ENCODE measurements around the gene UST. TPM values are rescaled to one million over a fixed set of nuclear protein-coding genes. Genes with fewer than 3 reads are reported as not detected.
"Not testable (repeated sequence)": the region's sequence is repeated elsewhere in the genome, so short reads cannot be mapped to it uniquely, and the experiment has no call there.

The UST gene
- total RNA-seq, 1 donor from 2014 or later: 0.32 TPM

DNA sequence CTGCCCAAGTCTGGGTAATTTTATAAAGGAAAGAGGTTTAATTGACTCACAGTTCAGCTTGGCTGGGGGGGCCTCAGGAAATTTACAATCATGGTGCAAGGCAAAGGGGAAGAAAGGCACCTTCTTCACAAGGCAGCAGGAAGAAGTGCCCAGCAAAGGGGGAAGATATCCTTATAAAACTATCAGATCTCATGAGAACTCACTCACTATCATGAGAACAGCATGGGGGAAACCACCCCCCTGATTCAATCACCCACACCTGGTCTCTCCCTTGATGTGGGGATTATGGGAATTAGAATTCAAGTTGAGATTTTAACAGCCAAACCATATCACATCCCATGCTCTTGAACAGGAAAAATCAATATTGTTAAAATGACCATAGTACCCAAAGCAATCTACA lies 355.5 kb downstream of the UST start:
- intact Hi-C loops (cut with micrococcal nuclease): no loop called here

DNA sequence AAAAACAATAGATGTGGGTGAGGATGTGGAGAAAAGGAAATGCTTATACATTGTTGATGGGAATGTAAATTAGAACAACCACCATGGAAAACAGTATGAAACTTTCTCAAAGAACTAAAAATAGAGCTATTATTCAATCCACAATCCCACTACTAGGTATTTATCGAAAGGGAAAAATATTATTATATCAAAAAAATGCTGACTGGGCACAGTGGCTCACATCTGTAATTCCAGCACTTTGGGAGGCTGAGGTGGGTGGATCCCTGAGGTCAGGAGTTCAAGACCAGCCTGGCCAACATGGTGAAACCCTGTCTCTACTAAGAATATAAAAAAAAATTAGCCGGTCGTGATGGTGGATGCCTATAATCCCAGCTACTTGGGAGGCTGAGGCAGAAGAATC lies 357.1 kb downstream of the UST start:
- intact Hi-C loops (cut with micrococcal nuclease): not testable (repeated sequence)

DNA sequence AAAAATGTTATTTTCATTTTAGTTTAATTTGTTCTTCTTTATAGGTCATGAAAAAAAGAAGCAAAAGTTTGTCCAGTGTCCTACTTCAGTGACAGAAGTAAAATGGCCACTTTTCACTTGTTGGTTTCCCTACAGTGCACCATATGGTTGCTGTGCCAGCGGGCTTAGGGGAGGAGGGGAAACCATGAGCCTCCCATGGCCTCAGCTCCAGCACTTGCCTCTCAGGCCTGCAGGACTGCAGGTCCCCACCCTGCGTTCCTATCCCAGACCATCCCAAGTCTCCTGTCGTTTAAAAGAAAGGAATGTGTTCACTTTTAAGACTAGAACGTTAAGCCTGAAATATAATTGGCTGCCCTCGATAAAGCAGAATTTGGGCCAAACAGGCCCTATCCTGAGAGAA lies 360.7 kb downstream of the UST start:
- intact Hi-C loops (cut with micrococcal nuclease): no loop called here

DNA sequence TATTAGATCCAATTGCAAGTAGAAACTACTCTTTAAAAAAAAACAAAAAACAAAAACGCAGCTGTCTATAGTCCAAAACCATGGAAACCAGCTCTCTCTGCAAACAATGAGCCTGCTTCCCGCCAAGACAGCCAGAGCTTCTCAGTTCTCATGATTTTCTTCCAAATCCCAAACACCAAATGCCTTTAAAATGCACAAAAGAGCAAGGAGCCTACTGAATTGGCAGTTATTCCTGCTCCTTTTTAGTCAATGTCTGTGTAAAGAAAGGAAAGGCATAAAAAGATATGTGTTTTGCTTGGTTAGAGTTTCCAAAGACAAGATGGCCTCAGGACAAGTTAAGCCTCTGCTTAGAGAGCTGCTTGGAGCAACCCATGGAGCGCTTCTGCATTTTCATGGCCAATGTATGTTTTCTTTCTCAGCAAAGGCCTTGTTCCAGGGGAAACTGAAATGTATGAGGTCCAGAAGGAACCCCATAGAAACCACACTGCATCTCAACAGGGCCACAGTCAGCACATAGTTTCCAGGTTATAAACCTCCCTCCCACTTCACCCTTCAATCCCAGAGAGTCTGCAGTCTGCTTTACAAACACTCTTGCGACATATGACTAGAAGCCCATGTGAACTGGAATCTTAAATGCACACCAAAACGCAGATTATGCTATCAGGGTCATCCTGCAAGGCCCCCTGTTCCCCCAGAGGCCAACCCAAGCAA lies 361.4 kb downstream of the UST start:
- intact Hi-C loops (cut with micrococcal nuclease): no loop called here

DNA sequence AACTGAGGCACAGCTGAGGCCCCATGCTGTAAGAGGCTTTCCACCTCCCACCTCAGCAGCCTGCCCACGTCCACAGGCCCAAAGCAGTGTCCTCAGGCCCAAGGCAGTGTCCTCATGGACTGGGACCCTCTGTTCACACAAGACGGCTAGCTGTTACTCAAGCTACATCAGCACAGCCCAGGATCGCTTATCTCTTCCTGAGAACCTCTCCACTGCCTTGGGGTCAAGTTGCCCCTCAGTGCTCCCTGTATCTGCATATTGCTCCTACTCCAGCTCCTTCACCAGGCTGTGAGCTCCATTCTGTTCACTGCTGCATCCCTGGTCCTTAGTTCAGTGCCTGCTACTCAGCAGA lies 361.9 kb downstream of the UST start:
- intact Hi-C loops (cut with micrococcal nuclease): no loop called here

DNA sequence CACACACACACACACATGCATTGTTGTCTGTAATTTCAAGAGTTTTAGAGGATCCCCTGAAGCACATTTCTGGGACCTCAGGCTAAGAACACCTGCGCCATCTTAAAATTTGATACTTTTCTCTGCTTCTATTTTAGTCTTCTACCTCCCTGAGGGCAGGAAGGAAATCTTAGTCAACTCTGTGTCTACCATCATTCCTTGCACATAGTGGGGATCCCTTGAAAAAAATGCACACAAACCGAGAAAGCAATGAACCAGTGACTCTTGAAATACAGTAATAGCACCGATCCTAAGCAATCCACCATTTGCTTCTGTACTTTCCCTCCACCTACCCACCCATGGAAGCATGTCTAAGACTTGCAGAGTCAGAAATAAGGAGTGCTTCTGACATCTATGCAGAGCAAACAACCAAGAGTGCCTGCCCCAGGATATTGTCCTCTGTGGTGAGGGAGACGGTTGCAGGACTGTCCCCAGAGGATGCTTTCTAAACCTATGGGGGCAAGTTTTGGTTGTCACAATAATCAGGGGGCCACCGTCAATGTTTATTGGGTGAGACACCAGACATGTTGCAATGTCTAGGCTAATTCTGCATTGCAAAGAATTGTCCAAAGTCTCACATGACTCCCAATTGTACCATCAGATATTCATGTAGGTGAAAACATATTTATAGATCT lies 362.7 kb downstream of the UST start:
- intact Hi-C loops (cut with micrococcal nuclease): no loop called here

DNA sequence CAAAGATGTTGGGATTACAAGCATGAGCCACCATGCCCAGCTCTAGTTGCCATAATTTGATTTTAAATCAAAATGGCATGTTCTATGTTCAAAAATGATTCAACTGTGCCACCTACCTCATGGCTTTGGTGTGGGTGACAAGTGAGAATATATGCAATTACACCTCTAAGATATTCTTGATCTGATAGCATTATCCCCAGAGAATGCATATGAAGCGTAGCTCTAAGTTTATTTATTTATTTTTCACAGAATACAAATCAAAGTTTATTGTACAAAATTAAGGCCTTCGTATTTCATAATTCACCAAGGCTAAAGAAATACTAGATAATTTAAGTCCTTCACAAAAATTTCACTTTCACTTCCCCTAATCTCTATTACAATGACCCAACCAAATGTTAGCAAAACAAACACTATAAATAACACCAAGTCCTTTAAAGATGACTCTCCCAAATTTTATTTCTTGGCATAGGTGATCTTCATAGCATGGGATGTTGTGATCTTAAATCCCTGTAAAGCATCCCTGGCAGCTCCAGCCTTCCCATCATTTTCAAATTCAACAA lies 364.8 kb downstream of the UST start:
- intact Hi-C loops (cut with micrococcal nuclease): no loop called here

DNA sequence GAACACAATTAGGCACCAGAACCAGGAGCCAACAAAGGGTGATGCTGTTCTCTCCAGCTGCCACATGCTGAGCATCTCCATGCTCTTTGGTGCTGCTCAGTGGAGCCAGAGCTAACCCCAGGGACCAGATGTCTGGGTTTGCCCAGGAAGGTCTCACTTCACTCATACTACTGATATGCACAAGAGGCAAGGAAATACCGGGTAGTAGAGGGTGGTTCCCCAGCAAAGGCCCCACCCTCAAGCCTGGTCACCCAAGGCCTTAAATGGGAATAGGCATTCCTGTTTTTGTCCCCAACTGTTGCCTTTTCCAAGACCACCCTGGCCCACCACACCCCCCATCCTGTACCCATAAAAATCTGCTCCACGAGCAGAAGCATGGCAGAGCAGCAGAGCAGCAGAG lies 366.1 kb downstream of the UST start:
- intact Hi-C loops (cut with micrococcal nuclease): no loop called here

DNA sequence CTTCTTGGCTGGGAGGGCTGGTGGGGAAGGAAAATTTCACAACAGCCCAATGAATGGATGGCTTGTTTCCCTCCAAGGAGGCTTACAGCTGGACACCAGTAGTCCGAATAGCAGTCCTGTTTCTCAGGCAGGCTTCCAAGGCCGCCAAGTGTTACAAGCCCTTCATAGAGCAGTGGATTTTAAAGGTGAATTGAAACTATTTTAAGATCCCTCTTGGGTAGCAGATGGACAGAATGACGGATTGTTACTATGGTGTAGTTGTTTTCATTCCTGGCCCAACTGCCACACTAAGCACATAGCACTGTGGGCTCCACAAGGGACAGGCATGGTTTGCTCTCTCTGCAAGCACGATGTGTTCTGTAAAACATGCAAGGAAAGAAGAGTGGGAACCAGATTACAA lies 367.3 kb downstream of the UST start:
- intact Hi-C loops (cut with micrococcal nuclease): loop anchor here (2.0 kb wide), 1 partner anchor 15 kb away; no protein-coding TSS in a partner anchor

DNA sequence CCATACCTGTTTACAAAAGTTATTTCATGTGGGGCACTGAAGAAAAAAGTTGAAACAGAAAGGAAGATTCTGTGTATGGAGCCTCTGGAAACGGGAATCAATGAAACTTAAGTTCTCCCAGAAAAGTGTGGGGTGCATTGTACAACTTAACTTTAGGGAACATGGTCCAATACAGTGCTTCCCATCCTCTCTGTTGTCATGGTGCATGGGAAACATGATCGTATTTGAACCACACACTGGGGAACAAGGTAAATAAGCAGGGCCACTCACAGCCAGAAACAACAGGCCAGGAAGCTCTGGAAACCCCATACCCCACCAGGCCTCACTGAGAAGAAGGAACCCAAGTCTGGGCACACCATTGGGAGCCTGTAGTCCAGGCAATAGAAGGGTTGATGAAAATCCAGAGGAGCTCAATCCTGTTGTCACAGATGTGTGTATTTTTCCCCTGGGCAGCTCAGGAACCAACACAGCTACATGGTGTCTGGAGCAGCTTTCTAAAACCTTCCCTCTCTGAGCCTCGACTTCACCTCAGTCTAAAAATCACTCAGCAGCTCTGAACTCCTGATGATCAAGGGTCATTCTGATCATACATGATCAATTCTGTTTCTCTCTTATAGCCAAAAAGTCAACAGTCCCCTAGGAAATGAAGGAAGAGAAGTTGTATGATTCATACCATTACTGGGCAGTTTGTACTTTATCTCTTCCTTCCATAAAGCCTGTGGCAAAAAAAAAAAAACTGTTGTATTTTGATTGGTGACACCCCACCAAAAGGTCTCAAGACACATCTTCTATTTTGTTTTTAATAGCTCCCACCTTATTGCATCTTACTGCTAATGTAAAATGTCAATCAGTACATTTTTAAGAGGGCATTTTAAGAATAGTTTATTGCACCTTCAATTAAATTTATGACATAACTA lies 372.2 kb downstream of the UST start:
- intact Hi-C loops (cut with micrococcal nuclease): no loop called here

DNA sequence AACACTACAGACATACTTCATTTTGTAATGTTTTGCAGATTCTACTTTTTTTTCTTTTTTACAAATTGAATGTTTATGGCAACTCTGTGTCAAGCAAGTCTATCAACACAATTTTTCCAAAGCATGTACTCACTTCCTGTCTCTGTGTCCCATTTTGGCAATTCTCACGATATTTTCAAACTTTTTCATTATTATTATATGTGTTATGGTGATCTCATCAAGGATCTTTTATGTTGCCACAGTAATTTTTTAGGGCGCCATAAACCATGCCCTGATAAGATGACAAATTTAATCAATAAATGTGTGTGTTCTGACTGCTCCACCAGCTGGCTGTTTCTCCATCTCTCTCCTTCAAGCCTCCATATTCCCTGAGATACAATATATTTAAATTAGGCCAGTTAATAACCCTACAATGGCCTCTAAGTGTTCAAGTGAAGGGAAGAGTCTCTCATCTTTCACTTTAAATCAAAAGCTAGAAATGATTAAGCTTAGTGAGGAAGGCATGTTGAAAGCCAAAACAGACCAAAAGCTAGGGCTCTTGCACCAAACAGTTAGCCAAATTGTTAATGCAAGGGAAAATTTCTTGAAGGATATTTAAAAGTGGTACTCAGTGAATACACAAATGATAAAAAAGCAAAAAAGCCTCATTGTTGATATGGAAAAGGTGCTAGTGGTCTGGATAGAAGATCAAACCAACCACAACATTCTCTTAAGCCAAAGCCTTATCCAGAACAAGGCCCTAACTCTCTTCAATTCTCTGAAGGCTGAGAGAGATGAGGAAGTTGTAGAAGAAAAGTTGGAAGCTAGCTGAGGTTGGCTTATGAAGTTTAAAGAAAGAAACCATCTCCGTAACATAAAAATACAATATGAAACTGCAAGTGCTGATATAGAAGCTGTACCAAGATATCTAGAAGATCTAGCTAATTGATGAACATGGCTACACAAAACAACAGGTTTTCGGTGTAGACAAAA lies 376.3 kb downstream of the UST start:
- intact Hi-C loops (cut with micrococcal nuclease): loop anchor here (1.0 kb wide), 1 partner anchor 8 kb away; no protein-coding TSS in a partner anchor

DNA sequence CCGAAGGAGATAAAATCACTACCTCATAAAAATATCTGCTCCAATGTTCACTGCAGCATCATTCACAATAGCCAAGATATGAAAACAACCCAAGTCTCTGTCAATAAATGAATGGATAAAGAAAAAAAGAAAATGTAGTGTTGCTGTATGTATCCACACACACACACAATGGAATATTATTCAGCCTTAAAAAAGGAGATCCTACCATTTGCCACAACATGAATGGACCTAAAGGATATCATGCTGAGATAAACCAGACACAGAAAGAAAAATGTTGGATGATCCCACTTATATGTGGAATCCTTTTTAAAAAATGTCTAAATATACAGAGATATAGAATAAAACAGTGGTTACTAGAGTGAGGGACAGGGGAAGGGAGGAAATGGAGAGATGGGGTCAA lies 378.5 kb downstream of the UST start:
- intact Hi-C loops (cut with micrococcal nuclease): loop anchor here (5.0 kb wide), 1 partner anchor 43 kb away; no protein-coding TSS in a partner anchor
